Fibroblast of villous mesenchyme (primary cell): ENCODE measurements around the gene FAM168A. TPM values are rescaled to one million over a fixed set of nuclear protein-coding genes. Genes with fewer than 3 reads are reported as not detected.
A peak's percentile ranks its signal among the peaks of the same experiment; 100 is the strongest.

Source experiments
- DNase-seq: peaks from one replicate; pipeline ENCODE4 v3.0.0-alpha.2; 2010; ENCODE audit warnings: low read depth
- H3K4me3 ChIP-seq: 2 replicates; pipeline ENCODE4 v1.5.1; 2011; ENCODE audit warnings: low read depth, mild to moderate bottlenecking, low read length
- CTCF ChIP-seq: IDR thresholded peaks from 2 replicates; pipeline ENCODE4 v1.5.1; 2012; ENCODE audit warnings: low read depth, mild to moderate bottlenecking, low read length; ENCODE audit not compliant: insufficient read depth
- total RNA-seq: library from RNA; depleted of rRNA; stranded (reverse); fragments of >200 nt; gene quantifications from 2 replicates; pipeline ENCODE4 v1.2.3, GENCODE V29; 2012

The FAM168A gene
- total RNA-seq, 1 donor, result 22.5 TPM

GRCh38 chr11:73469401-73469800 is 128.5 kb downstream of the FAM168A start:
- DNase-seq, result no peak
- H3K4me3 ChIP-seq, result no peak overlapping the region
- no peak for TF ChIP-seq CTCF

- H3K4me3 ChIP-seq, result no peak overlapping the region
- no peak for DNase-seq
- TF ChIP-seq CTCF, result no peak
These were observed 129.2 kb downstream of the FAM168A start for GRCh38 chr11:73468590-73469161.

GRCh38 chr11:73467505-73467904 is 130.4 kb downstream of the FAM168A start:
- no peak for TF ChIP-seq CTCF
- no peak for DNase-seq
- H3K4me3 ChIP-seq, result no peak overlapping the region

- TF ChIP-seq CTCF, result no peak
- H3K4me3 ChIP-seq, result no peak overlapping the region
- no peak for DNase-seq
These were observed 131.3 kb downstream of the FAM168A start for GRCh38 chr11:73466643-73467042.

- TF ChIP-seq CTCF, result no peak
These were observed 132.0 kb downstream of the FAM168A start for GRCh38 chr11:73465871-73466270.

GRCh38 chr11:73465023-73465675 is 132.8 kb downstream of the FAM168A start:
- no peak overlapping the region for H3K4me3 ChIP-seq
- no peak for TF ChIP-seq CTCF
- DNase-seq, result peak; percentile 26

More at GRCh38 chr11:73465871-73466270, 132.0 kb downstream of the FAM168A start:
- no peak overlapping the region for H3K4me3 ChIP-seq
- DNase-seq, result no peak
